SU-DHL-6 (cell line): ENCODE results near the gene TIMM21.

Experiments
- EZH2phosphoT487 ChIP-seq: fragments of 200-600 bp; sonication (generic), shearing (Covaris generic); conservative IDR thresholded peaks from 2 replicates; pipeline ENCODE4 v1.6.1; 2018; ENCODE audit warnings: mild to moderate bottlenecking, antibody characterized with exemption, low read length, moderate library complexity, mixed read lengths
- TF ChIP-seq, protein P1 (sequence below): fragments of 200-600 bp; sonication (generic); IDR thresholded peaks from one replicate; pipeline ENCODE4 v1.5.1; 2017; ENCODE audit warnings: antibody characterized with exemption, mild to moderate bottlenecking, low read length, moderate library complexity; ENCODE audit not compliant: insufficient read depth, poor library complexity, severe bottlenecking

DNA sequence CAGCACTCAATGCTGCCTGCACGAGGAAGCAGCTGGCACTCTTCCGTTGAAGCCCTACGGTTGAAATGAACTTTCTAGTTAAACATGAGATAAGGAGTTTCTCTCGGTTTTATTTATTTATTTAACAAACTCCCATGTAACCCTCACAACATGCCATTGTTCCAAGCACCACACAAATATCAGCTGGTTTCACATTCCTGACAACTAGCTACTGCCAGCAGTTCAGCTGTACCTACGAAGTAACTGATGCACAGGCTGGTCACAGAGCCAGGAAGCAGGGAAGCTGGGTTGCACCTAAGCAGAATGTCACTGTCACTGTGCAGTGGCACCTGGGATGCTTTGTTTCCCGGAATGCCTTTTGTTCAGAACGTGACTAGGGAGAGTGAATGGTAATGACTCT is 18.1 kb downstream of the TIMM21 start:
- TF ChIP-seq, protein P1, sequence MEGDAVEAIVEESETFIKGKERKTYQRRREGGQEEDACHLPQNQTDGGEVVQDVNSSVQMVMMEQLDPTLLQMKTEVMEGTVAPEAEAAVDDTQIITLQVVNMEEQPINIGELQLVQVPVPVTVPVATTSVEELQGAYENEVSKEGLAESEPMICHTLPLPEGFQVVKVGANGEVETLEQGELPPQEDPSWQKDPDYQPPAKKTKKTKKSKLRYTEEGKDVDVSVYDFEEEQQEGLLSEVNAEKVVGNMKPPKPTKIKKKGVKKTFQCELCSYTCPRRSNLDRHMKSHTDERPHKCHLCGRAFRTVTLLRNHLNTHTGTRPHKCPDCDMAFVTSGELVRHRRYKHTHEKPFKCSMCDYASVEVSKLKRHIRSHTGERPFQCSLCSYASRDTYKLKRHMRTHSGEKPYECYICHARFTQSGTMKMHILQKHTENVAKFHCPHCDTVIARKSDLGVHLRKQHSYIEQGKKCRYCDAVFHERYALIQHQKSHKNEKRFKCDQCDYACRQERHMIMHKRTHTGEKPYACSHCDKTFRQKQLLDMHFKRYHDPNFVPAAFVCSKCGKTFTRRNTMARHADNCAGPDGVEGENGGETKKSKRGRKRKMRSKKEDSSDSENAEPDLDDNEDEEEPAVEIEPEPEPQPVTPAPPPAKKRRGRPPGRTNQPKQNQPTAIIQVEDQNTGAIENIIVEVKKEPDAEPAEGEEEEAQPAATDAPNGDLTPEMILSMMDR, result no peak
- no peak for TF ChIP-seq EZH2phosphoT487
